AG09319 (cell line): ENCODE measurements around the gene RAB4A.

ENCODE experiments used
- DNase-seq: peaks from one replicate; pipeline ENCODE4 v3.0.0-alpha.2; 2010; ENCODE audit warnings: low read depth; ENCODE audit errors: extremely low read depth
- CTCF ChIP-seq: IDR thresholded peaks from 2 replicates; pipeline ENCODE4 v1.5.1; 2011; ENCODE audit warnings: low read depth, mild to moderate bottlenecking, inconsistent platforms, low read length, moderate library complexity

The RAB4A gene

GRCh38 chr1:229298420-229298819 lies 27.5 kb downstream of the RAB4A start:
- DNase-seq, result no peak
- no peak for TF ChIP-seq CTCF

- no peak for TF ChIP-seq CTCF
- DNase-seq, result no peak
Observed at GRCh38 chr1:229298887-229299503, 28.1 kb downstream of the RAB4A start.

GRCh38 chr1:229300099-229300757 lies 29.3 kb downstream of the RAB4A start:
- DNase-seq, result no peak
- no peak for TF ChIP-seq CTCF

GRCh38 chr1:229302740-229303139 lies 31.8 kb downstream of the RAB4A start:
- no peak for DNase-seq

GRCh38 chr1:229303855-229304254 lies 32.9 kb downstream of the RAB4A start:
- no peak for DNase-seq
- TF ChIP-seq CTCF, result no peak

More at GRCh38 chr1:229302740-229303139, 31.8 kb downstream of the RAB4A start:
- TF ChIP-seq CTCF, result no peak

- DNase-seq, result no peak
- TF ChIP-seq CTCF, result no peak
Observed at GRCh38 chr1:229305392-229305791, 34.5 kb downstream of the RAB4A start.

- no peak for DNase-seq
- no peak for TF ChIP-seq CTCF
Observed at GRCh38 chr1:229309074-229309473, 38.2 kb downstream of the RAB4A start.
